Skeletal muscle tissue (tissue), 4 donors: ENCODE measurements around the gene FOXA1. TPM values are rescaled to one million over a fixed set of nuclear protein-coding genes. Genes with fewer than 3 reads are reported as not detected.

Source experiments
- H3K27ac ChIP-seq: one replicate; pipeline ENCODE4 v1.7.0; 2013; ENCODE audit warnings: mild to moderate bottlenecking, low read depth, low read length, inconsistent platforms
- H3K27me3 ChIP-seq, 3 donors: one replicate each; pipeline ENCODE4 v1.7.0; 2013; ENCODE audit warnings: low read length in 3 of 3; ENCODE audit not compliant: control insufficient read depth in 3 of 3, insufficient read depth in 3 of 3
- H3K36me3 ChIP-seq, 3 donors: one replicate each; pipeline ENCODE4 v1.7.0; 2013; ENCODE audit warnings: low read length in 3 of 3; ENCODE audit not compliant: control insufficient read depth in 3 of 3, insufficient read depth in 3 of 3
- H3K4me1 ChIP-seq, 3 donors: one replicate each; pipeline ENCODE4 v1.7.0; 2013; ENCODE audit warnings: low read length in 3 of 3, mild to moderate bottlenecking in 3 of 3; ENCODE audit not compliant: control insufficient read depth in 3 of 3, insufficient read depth in 3 of 3
- H3K4me3 ChIP-seq, 3 donors: one replicate each; pipeline ENCODE4 v1.7.0; 2013; ENCODE audit warnings: low read length in 3 of 3
- H3K9ac ChIP-seq, 3 donors: one replicate each; pipeline ENCODE4 v1.7.0; 2013; ENCODE audit warnings: low read length in 3 of 3, mild to moderate bottlenecking in 3 of 3, moderate library complexity in 2 of 3, low read depth in 1 of 3
- H3K9me3 ChIP-seq, 3 donors: one replicate each; pipeline ENCODE4 v1.7.0; 2013; ENCODE audit warnings: low read length in 3 of 3; ENCODE audit not compliant: control insufficient read depth in 3 of 3
- total RNA-seq: library from RNA; depleted of rRNA; stranded (reverse); fragments of >200 nt; gene quantifications from one replicate; pipeline ENCODE4 v1.2.3, GENCODE V29; 2014
- donor health status: Osteomylitis.

FOXA1 gene
- total RNA-seq, 1 donor from 2014 or later: not detected

DNA sequence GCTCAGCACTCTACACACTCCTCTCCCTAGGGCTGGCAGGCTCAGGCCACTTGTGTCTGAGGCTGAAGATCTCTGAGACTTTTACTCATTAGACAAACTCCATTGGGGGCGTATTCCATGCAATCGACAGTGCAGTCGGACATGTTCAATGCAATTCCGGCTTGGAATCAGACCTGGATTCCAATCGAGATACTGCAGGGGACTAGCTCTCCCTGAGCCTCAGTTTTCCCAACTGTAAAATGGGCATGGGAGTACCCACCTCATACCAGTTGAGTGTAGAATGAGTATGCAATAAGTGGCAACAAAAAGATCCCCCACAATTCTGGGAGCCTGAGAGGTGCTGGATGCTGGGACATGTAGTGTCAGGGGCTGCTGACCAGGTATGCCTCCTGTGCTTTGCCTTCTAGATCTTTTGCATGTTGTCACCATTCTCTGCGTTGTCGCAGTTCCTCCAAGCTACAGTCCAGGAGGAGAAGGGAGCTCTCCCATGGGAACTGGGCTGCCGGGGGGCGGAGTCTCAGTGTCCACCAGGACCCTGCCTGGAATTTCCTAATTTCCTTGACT lies 8.7 kb upstream of the FOXA1 start:
- no peaks in the 10 kb centered on the region for H3K36me3 ChIP-seq
- H3K4me3 ChIP-seq: no peak overlapping the region
- peaks cover 0 to 2% (median 0%) of the 10 kb centered on the region in 3 donors for H3K9me3 ChIP-seq
- peaks cover 5 to 10% (median 7%) of the 10 kb centered on the region in 3 donors for H3K4me1 ChIP-seq
- no peak overlapping the region for H3K27ac ChIP-seq
- H3K9ac ChIP-seq: no peak overlapping the region
- peaks cover 70 to 79% (median 71%) of the 10 kb centered on the region in 3 donors for H3K27me3 ChIP-seq

DNA sequence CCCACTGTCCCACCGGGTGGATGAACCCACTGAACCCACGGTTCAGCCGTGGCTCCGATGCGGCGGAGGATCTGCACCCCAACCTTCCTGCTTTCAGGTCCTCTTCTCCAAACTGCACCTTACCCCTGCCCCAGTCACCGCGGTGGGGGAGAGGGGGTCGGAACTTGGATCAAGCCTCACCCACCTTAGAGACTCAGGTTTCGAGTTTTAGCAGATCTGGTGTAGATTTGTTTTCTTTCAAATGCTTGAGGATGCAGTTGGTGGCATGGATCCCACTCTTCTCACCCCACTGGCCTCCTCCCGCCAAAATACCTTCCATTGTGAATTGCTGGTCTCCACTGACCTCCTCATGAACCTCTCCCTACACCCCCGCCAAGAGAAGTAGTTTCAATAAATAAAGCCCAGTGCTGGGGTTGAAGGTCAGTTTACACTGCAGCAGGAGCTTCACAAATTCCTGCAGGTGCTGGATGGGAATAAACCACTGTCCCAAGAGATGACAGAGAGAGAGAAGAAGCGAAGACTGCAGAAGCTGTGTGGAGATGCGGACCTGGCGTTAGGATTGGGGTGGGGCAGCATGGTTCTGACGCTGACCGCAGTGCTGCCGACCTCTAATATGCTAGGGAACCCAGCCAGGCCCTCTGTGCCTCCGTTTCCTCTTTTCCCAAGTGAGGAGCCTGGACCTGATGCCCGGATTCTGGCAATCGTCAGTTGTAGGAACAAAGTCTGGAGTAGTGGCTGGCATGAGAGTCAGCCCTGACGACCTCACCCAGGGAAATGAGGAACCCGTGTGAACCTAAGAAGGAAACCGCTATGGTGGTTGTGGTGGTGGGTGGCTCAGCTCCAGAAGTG lies 7.8 kb upstream of the FOXA1 start:
- peaks cover 5 to 15% (median 11%) of the 10 kb centered on the region in 3 donors for H3K4me1 ChIP-seq
- H3K4me3 ChIP-seq: no peak overlapping the region
- H3K27me3 ChIP-seq: peaks cover 75 to 86% (median 80%) of the 10 kb centered on the region in 3 donors
- H3K27ac ChIP-seq: no peak overlapping the region
- H3K9me3 ChIP-seq: peaks cover 0 to 2% (median 0%) of the 10 kb centered on the region in 3 donors
- H3K36me3 ChIP-seq: no peaks in the 10 kb centered on the region
- H3K9ac ChIP-seq: no peak overlapping the region

DNA sequence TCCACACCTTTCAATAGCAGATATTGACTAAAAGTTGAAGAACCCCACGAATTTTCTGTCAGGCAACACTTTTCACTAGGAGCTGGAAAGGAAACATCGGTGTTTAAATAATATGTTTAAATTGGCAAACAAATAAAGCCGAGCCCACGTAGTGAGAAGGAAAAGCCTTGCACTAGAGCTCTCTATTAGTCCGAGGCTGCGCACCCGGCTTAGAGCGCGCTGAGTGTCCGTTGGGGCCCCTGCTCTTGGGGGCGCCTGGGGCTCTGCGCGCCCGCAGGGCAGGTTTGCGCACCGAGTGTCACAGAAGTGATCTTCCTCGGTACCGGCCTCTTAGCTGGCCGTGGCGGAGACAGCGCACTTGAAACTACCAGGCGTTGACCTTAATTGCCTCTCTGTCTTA lies 6.8 kb upstream of the FOXA1 start:
- Histone ChIP-seq H3K27ac (no peak overlapping the region), H3K4me1 (peaks cover 5 to 15% (median 11%) of the 10 kb centered on the region in 3 donors), H3K9me3 (peaks cover 0 to 2% (median 0%) of the 10 kb centered on the region in 3 donors), H3K27me3 (peaks cover 85 to 92% (median 89%) of the 10 kb centered on the region in 3 donors), H3K4me3 (no peak overlapping the region), H3K36me3 (no peaks in the 10 kb centered on the region), H3K9ac (no peak overlapping the region)

DNA sequence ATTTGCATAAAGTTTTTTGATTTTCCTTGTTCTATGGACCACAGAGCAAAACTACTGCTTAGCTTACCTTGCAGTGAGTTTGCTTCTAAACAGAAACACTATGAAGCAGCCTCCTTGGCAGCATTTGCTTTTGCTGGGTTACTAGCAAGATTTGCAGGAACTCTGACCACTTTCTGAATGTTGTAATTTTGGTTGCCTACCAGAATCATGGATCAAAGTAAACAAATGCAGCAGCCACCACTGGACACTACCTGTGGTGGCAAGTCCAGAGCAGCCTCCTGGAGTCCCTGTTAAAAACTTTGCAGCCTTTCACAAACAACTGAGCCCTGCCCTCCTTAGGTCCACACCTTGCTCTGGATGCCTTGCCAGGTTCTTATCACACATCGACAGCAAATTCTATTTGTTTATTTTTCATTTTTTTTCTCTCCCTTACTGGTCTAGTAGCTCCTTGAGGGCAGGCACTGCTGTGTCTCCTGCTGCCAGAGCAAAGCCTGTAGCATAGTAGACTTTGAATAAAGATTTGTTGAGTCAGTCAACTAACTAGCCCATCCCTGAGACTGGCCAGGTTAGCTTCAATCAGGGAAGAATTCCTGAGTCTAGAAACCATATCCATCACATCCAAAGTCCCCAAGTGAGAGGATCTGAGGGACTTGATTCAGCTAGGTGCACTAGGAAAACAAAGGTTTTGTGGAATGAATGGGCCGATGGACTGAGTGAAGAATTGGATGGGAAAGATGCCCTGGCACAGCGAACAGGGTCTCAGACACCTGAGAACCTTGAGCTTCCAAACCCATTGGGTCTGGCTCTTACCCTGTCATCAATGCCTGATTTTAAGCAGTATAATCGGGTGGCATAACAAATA lies 6.1 kb upstream of the FOXA1 start:
- H3K4me3 ChIP-seq: no peak overlapping the region
- no peaks in the 10 kb centered on the region for H3K36me3 ChIP-seq
- no peak overlapping the region for H3K27ac ChIP-seq
- H3K9ac ChIP-seq: no peak overlapping the region
- peaks cover 0 to 2% (median 0%) of the 10 kb centered on the region in 3 donors for H3K9me3 ChIP-seq
- H3K4me1 ChIP-seq: peaks cover 5 to 17% (median 14%) of the 10 kb centered on the region in 3 donors
- peaks cover 88 to 93% (median 92%) of the 10 kb centered on the region in 3 donors for H3K27me3 ChIP-seq

DNA sequence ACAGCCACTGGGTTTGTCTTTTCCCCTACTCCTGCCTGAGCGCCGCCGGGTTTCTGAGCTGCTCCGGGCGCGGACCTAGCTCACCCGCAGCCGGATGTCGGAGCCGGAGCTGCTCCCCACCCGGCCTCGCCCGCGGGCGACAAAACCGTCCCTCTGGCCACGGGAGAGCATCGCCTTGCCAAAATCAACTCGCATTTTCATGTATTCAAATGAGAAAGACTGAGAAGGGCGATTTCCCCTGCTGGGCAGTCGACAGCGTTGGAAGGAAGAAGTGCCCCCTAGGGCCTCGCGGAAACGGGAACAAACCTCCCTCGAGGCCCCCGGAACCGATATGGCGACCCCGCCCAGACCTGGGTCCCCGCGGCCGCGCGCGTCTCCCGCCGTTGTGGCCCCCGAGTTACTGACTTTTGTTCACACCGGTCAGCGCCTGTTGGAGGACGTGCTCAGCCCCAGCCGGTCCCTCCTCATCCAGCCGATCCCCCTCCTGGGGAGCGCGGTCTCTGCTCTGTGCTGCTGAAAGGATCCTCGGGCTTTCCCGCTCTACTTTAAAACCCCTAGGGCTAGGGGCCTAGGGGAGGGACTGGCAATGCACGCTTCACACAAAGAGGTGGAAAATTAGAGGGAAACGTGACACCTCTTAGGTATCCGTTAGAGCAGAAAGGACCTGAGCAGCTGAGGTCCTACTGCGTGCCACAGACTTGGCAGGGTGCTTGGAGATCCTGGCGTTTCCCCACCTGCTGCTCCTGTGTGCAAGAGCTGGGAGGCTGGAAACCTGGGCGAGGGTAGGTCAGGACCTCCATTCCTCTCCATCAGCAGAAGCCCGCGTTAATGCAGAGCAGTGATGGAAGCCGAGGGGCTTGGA lies 4.7 kb upstream of the FOXA1 start:
- Histone ChIP-seq H3K27me3 (peaks cover 93 to 96% (median 94%) of the 10 kb centered on the region in 3 donors), H3K4me3 (peak overlapping the region in 2 of 3 donors; percentile 27 to 41), H3K36me3 (no peaks in the 10 kb centered on the region), H3K9ac (no peak overlapping the region), H3K4me1 (peaks cover 5 to 24% (median 20%) of the 10 kb centered on the region in 3 donors), H3K9me3 (peaks cover 0 to 2% (median 0%) of the 10 kb centered on the region in 3 donors), H3K27ac (no peak overlapping the region)

DNA sequence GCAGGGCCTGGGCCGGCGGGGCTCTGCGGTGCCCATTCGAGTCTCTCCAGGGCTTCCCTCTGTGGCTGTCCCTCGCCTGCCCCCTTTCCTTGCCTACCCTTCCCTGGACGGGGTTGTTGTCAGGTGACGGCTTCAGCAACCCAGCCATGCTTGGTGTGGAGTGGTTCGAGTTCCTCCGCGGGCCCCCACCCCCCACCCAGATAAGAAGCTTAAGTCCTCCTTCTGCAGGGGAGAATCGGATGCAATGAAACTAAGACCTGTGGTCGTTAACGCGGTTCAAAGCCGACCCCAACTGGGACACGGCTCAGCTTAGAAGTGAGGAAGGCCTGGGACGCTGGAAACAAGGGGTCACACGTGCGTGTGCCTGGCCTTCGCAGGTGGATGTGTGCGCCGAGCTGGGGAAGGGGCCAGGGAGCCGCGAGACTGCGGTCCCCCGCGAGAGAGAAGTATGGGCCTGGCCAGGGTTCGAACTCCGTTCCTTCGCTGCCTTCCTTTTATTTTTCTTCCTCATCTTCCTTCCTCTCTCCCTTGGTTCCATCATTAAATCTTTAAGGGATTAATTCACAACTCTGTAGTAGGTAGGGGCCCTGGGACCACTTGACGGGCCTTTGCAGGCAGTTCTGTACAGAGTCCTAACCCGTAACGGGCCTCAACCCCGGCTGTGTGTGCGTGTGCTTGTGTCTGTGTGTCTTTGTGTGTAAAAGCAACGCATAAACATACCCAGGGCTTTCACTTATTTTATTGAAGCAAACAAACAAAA lies 3.9 kb upstream of the FOXA1 start:
- Histone ChIP-seq H3K9ac (no peak overlapping the region), H3K27me3 (peaks cover 94 to 96% (median 94%) of the 10 kb centered on the region in 3 donors), H3K36me3 (no peaks in the 10 kb centered on the region), H3K27ac (no peak overlapping the region), H3K4me3 (no peak overlapping the region), H3K4me1 (peaks cover 5 to 26% (median 24%) of the 10 kb centered on the region in 3 donors), H3K9me3 (peaks cover 0 to 2% (median 0%) of the 10 kb centered on the region in 3 donors)

DNA sequence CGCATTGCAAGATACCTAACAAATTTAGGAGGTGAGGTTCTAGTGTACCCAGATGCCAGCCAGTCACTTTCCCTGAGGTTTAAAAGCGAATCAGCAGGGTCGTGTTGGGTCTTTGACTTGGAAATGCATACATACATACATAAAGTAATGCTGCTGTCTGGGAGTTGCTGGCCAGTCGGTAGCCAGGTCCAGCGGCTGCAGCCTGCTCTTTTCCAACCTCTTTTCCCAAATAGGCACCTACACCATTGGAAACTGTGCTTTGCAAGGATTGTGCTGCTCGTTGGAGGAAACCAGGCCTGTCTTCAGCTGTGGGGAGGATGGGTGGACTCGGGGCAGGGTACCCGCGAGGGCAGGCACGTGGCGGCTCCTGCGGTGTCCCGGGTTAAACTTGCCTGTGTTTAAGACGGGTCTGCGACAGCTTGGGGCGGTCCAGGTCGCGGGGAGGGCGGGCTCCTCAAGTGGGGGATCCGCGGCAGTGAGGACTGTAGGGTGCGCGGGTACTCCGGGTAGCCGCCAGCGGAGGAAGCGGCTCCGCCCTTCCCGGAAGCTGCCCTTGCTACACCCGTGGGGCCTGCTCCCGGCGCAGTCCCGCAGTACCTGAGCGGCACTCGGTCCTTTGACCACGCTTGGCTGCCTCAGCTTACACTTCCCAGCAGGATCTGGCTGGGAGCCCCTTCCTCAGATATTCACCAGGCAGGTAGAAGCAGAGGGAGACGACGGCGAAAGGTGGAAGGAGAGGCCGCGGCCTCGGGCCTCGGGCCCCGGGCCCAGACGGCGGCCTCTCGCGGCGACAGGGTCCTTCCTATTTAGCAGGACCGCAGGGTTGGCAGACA lies 3.1 kb upstream of the FOXA1 start:
- H3K27ac ChIP-seq: no peak overlapping the region

DNA sequence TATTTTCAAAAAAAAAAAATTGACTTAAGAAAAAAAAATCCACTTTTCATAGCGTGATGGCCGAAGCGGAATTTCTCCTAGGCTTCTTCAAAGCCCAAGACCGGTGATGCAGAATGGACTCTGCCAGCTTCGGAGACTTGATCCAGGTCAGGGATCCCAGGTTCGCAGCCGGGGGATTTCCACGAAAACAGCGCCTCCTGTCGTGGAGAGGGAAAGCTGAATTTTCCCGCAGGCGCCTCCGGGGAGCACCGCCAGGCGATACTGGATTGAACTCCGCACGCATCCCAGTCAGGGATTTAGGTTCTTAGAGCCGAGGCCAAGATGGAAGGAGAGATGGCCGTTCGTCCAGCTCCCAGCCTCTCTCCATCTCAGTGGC lies 2.5 kb upstream of the FOXA1 start:
- H3K4me1 ChIP-seq: peaks cover 5 to 26% (median 24%) of the 10 kb centered on the region in 3 donors
- H3K9ac ChIP-seq: no peak overlapping the region
- no peaks in the 10 kb centered on the region for H3K36me3 ChIP-seq
- no peak overlapping the region for H3K4me3 ChIP-seq
- peaks cover 0 to 2% (median 0%) of the 10 kb centered on the region in 3 donors for H3K9me3 ChIP-seq
- no peak overlapping the region for H3K27ac ChIP-seq
- H3K27me3 ChIP-seq: peaks cover 94 to 95% (median 94%) of the 10 kb centered on the region in 3 donors

More for the DNA sequence above, 3.1 kb upstream of the FOXA1 start:
- H3K4me3 ChIP-seq: peak overlapping the region in 1 of 3 donors; percentile 13
- H3K9me3 ChIP-seq: peaks cover 0 to 2% (median 0%) of the 10 kb centered on the region in 3 donors
- H3K4me1 ChIP-seq: peaks cover 5 to 26% (median 24%) of the 10 kb centered on the region in 3 donors
- no peaks in the 10 kb centered on the region for H3K36me3 ChIP-seq
- peaks cover 94 to 95% (median 94%) of the 10 kb centered on the region in 3 donors for H3K27me3 ChIP-seq
- no peak overlapping the region for H3K9ac ChIP-seq
